HG02938 (cell line): ENCODE results near the gene EARS2.
A peak's percentile ranks its signal among the peaks of the same experiment; 100 is the strongest.
"Not testable (repeated sequence)": the region's sequence is repeated elsewhere in the genome, so short reads cannot be mapped to it uniquely, and the experiment has no call there.

Experiments
- ATAC-seq: cut with Tn5 transposase; IDR thresholded peaks from one replicate; pipeline ENCODE4 v1.9.1; 2021; ENCODE audit warnings: mild to moderate bottlenecking, moderate library complexity; ENCODE audit not compliant: unreplicated experiment

EARS2 gene

DNA sequence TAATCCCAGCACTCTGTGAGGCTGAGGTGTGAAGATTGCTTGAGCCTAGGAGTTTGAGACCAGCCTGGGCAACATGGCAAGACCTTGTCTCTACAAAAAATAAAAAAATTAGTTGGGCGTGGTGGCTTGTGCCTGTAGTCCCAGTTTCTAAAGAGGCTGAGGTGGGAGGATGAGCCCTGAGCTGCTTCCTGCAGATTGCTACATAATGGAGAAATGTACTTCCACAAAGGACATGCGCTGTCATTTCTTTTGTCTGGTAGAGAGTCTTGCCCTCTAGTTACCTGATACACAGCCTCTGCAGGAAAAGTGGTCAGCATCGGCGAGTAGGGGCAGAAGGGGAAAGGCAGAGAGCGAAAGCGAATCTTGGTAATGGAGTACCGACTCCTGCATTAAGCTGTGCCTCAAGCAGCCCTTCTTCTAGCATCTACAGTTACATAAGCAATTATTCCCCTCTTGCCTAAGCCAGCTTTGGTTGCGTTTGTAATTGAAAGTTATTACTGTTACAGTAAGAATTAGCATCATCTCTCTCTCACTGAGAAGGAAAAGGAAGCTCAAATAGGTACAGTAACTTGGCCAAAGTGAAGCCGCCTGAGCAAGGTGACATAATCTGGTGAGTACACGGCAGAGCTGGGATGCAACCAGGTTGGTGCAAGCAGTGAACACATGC lies 28.4 kb downstream of the EARS2 start:
- no peak for ATAC-seq

GRCh38 chr16:23527961-23528643 lies 29.0 kb downstream of the EARS2 start:
- no peak for ATAC-seq

DNA sequence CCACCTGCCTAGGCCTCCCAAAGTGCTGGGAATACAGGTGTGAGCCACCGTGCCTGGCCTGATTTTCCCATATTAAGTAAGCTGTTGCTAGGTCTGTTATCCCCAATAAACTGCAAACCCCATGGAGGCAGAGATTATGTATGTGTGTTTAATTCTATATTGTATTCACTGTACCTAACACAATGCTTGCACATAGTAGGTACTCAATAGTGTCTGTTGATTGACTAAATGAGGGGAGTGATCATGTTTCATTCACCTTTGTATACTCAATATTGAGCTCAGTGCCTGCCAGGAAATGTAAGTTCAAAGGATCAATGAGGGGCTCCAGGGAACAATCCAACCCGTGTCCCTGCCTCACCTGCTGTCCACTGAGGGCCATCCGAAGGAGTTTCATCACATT lies 32.3 kb downstream of the EARS2 start:
- ATAC-seq, result no peak

GRCh38 chr16:23523876-23524385 lies 33.2 kb downstream of the EARS2 start:
- ATAC-seq, result no peak

GRCh38 chr16:23523321-23523720 lies 33.8 kb downstream of the EARS2 start:
- ATAC-seq, result no peak

GRCh38 chr16:23521965-23522364 lies 35.2 kb downstream of the EARS2 start:
- ATAC-seq, result no peak

DNA sequence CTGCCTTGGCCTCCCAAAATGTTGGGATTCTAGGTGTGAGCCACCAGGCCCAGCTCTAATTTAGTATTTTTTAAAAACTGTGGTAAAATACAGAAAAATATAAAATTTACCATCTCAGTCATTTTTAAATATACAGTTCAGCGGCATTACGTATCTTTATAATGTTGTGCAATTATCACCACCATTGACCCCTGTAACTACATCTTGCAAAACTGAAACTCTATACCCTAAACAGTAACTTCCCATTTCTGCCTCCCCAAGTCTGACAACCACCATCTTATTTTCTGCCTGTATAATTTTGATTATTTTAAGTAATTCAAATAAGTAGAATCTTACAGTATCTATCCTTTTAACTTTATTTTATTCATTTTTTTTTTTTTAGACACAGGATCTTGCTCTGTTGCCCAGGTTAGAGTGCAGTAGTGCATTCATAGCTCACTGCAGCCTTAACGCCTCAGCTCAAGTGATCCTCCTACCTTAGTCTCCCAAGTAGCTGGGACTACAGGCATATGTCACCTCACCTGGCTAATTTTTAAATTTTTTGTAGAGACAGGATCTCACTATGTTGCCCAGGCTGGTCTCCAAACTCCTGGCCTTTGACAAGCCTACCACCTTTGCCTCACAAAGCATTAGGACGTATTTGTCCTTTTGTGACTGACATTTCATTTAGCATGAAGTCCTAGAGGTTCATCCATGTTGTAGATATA lies 36.0 kb downstream of the EARS2 start:
- ATAC-seq, result no peak

DNA sequence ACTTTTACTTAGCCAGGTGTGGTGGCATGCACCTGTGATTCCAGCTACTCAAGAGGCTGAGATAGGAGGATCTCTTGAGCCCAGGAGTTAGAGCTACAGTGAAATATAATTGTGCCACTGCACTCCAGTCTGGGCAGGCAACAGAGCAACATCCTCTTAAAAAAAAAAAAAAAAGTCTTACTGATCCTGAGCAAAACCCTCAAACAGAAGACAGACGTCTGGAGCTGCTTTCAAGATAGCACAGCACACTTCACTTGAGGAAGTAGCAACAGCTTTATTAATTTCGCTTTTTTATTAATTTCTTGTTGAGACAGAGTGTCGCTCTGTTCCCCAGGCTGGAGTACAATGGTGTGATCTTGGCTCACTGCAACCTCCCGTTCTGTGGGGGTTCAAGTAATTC lies 36.6 kb downstream of the EARS2 start:
- ATAC-seq, result no peak

DNA sequence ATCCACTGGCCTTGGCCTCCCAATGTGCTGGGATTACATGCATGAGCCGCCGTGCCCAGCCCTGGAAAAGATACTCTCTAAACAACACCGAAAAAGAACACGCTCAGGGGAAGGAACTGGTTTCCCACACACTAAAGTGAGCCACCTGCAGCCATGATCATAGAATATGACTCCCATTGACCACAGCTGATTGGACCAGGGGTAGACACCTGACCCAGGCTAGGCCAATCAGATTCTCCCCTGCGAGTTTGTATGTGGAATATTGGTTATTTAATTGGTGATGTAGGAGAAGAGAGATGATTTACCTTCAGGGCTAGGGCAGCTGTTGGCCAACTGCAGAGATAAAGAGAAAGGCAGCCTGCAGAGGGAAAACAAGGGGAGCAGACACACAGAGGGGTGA lies 37.9 kb downstream of the EARS2 start:
- no peak for ATAC-seq

- no peak for ATAC-seq
Observed at GRCh38 chr16:23518435-23518891, 38.7 kb downstream of the EARS2 start.

DNA sequence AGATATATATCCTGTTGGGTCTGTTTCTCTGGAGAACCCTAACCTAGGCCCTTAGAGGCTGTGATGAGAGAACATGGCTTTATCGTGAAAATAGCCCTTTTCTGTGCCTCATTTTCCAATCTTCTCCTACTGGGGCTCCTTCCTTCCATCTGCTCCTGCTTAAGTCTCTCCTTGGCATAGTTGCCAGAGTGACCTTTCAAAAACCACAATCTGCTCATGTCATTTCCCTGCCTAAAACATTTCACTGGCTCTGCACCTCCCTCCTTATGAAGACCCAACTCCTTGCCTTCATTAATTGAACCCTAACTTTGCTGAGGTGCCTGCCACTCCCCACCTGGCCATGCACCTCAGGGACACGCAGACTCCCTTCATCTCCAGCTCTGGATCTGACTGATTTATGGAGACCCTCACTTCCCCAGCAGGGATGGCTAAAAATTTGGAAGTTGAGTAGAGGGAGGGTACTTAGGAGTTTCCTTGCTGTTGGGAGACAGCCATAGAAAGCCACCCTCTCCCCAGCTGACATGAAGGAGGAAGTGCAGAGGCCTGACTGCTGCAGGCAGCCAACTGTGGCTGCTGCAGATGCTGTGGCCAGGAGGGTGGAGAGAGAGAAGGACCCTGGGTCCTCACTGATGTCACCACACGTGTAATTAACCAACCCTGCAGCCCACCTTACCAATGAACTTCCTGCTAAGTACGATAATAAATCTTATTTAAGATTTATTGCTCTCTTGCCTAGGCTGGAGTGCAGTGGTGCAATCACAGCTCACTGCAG lies 40.6 kb downstream of the EARS2 start:
- ATAC-seq, result no peak

- ATAC-seq, result no peak
Observed at GRCh38 chr16:23515881-23516280, 41.3 kb downstream of the EARS2 start.

- no peak for ATAC-seq
Observed at GRCh38 chr16:23514381-23515152, 42.6 kb downstream of the EARS2 start.

- no peak for ATAC-seq
Observed at GRCh38 chr16:23512168-23512695, 44.9 kb downstream of the EARS2 start.

GRCh38 chr16:23511731-23512130 lies 45.4 kb downstream of the EARS2 start:
- no peak for ATAC-seq

DNA sequence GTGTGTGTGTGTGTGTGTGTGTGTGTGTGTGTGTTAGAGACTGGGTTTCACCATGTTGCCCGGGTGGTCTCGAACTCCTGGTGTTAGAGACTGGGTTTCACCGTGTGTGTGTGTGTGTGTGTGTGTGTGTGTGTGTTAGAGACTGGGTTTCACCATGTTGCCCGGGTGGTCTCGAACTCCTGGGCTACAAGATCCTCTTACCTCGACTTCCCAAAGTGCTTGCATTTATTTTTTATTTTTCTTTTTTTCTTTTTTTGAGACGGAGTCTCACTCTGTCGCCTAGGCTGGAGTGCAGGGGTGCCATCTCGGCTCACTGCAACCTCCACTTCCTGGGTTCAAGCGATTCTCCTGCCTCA lies 46.3 kb downstream of the EARS2 start:
- ATAC-seq, result not testable (repeated sequence)

- ATAC-seq, result peak; percentile 70
Observed at GRCh38 chr16:23510164-23510914, 46.8 kb downstream of the EARS2 start, which contains the start of gene GGA2. Gene GGA2, minus strand, starts transcription at chr16:23510494. Its CDS starts 83 bp downstream, at chr16:23510411.

GRCh38 chr16:23509782-23510163 lies 47.4 kb downstream of the EARS2 start:
- no peak for ATAC-seq

- no peak for ATAC-seq
Observed at GRCh38 chr16:23509441-23509754, 47.8 kb downstream of the EARS2 start.
